H1 (cell line): Measurements from ENCODE around the gene FNDC10.

Experiments used
- BACH1 ChIP-seq: IDR thresholded peaks from 2 replicates; pipeline ENCODE4 v1.6.1; 2012; ENCODE audit warnings: low read length, improper control_type of control experiment
- CTCF ChIP-seq, 3 experiments: IDR thresholded peaks; 1 replicate in 2 of 3; 2 replicates in 1 of 3; pipeline versions ENCODE4 v1.5.1 to v1.6.1; 2011; ENCODE audit warnings: low read length in 3 of 3, mild to moderate bottlenecking in 3 of 3, inconsistent platforms in 2 of 3, low read depth in 1 of 3, moderate library complexity in 1 of 3; ENCODE audit not compliant: insufficient read depth in 1 of 3; ENCODE audit errors: control extremely low read depth in 1 of 3
- EZH2 ChIP-seq: fragments of 200-600 bp; sonication (generic); IDR thresholded peaks from 2 replicates; pipeline ENCODE4 v1.7.1; 2012; ENCODE audit warnings: low read depth, mild to moderate bottlenecking, moderate library complexity, low read length, inconsistent platforms; ENCODE audit not compliant: severe bottlenecking

GRCh38 chr1:1605034-1605591 is 5.2 kb upstream of the FNDC10 start:
- no peak for TF ChIP-seq CTCF (IDR thresholded peaks at IDR 0.05; ENCODE audit: control extremely low read depth in 1 of 3, insufficient read depth in 1 of 3, low read depth in 1 of 3, low read length in 3 of 3)
- TF ChIP-seq EZH2, result no peak
- no peak for TF ChIP-seq BACH1
